Pancreas (tissue), 10 donors: Measurements from ENCODE around the gene PARD3B. TPM values are rescaled to one million over a fixed set of nuclear protein-coding genes. Genes with fewer than 3 reads are reported as not detected.

ENCODE experiments used
- ATAC-seq, 4 donors: fragments of 200-7000 bp; cut with Tn5 transposase; one replicate each; pipeline versions ENCODE4 v1.8.0 to v1.9.1; 2020; ENCODE audit warnings: mild to moderate bottlenecking in 4 of 4, moderate library complexity in 4 of 4
- DNase-seq, 6 donors: peaks; one replicate each; pipeline ENCODE4 v3.0.0-alpha.2; 2020
- FAIRE-seq: peaks from 2 replicates; lab custom pipeline; 2012; peaks lifted over from hg19 to GRCh38; lab: Jason Lieb, UNC
- H3K27ac ChIP-seq, 4 donors: fragments of 200-600 bp; sonication (generic); 1 replicate in 3 of 4; 2 replicates in 1 of 4; pipeline versions ENCODE4 v1.5.0 to v1.8.0; 2020
- H3K27me3 ChIP-seq, 4 donors: fragments of 200-600 bp; one replicate each; pipeline ENCODE4 v1.8.0; 2021
- H3K36me3 ChIP-seq, 3 donors: fragments of 200-600 bp; sonication (generic) in 1 of 3; one replicate each; pipeline versions ENCODE4 v1.5.0 to v1.8.0; 2020 to 2021
- H3K4me1 ChIP-seq, 3 donors: fragments of 200-600 bp; one replicate each; pipeline ENCODE4 v1.8.0; 2021
- H3K4me3 ChIP-seq, 4 donors: fragments of 200-600 bp; sonication (generic) in 2 of 4; one replicate each; pipeline versions ENCODE4 v1.5.0 to v1.8.0; 2020 to 2021
- H3K9me3 ChIP-seq, 4 donors: fragments of 200-600 bp; one replicate each; pipeline ENCODE4 v1.8.0; 2021
- CTCF ChIP-seq, 4 donors: fragments of 200-600 bp; sonication (generic) in 3 of 4; IDR thresholded peaks; one replicate each; pipeline versions ENCODE4 v1.5.0 to v1.8.0; 2021; ENCODE audit warnings: antibody characterized with exemption in 4 of 4
- WGBS, 2 donors: extraction: QIAGEN DNeasy Blood & Tissue Kit; methylation state at CpG; one replicate each; pipeline ENCODE4 v1.1.7; 2013; 5-methylcytosine and 5-hydroxymethylcytosine counted together
- intact Hi-C, 3 donors: fragments of 100-400 bp; cut with DNase I; formaldehyde crosslinking; loops; one replicate each; pipeline versions ENCODE4 v1.11.1 to v1.14.2; 2022
- polyA plus RNA-seq, 2 donors: library from polyadenylated mRNA; stranded (reverse); fragments of 200-250 nt; gene quantifications; one replicate each; pipeline ENCODE4 v1.2.3, GENCODE V29; 2013
- total RNA-seq, 6 donors: library from RNA; stranded (reverse); fragmentation: NEBNext Ultra II Directional in 4 of 6; extraction: Animal tissue kit (Norgen Biotek cat#: 25700) in 4 of 6; gene quantifications; one replicate each; pipeline versions ENCODE4 v1.2.1 to v1.2.4, GENCODE V29; 2021 to 2023
- donor health status: healthy with polysubstance abuse.
- donor health status: DM: no; HTN: no; CAD: no; lungs with moderate emphysema.
- donor health status: DM: no; HTN: no; CAD: no.
- donor health status: control.
- donor health status: control.
- donor health status: Bipolar disorder and iron deficiency.
- donor health status: DM: yes; HTN: yes; CAD: no.
- donor health status: DM: no; HTN: no; CAD: no.
- donor health status: DM: no; HTN: no; CAD: no.
- donor health status: DM: yes; HTN: yes; CAD: no.

PARD3B gene
- total and polyA plus RNA-seq, 8 donors, result 2.8 to 21.5 (median 12.7) TPM

- H3K9me3 ChIP-seq, result no peaks in the 10 kb centered on the region
- DNase-seq, result no peak
Observed at GRCh38 chr2:204853905-204854304, 308.6 kb downstream of the PARD3B start.

GRCh38 chr2:204860274-204860673 lies 315.0 kb downstream of the PARD3B start:
- ATAC-seq (no peak), DNase-seq (no peak), FAIRE-seq (no peak)
- H3K4me1 ChIP-seq, result no peaks in the 10 kb centered on the region
- H3K27ac ChIP-seq, result no peak overlapping the region
- TF ChIP-seq CTCF (IDR thresholded peaks at IDR 0.05), result no peak
- 77 to 81% methylated on average over 6 of the region's 6 CpGs for WGBS, 2 donors
- H3K4me3 ChIP-seq, result no peak overlapping the region
- H3K27me3 ChIP-seq, result no peaks in the 10 kb centered on the region
- intact Hi-C loops, result no loop called here
- no peaks in the 10 kb centered on the region for H3K9me3 ChIP-seq
- H3K36me3 ChIP-seq, result no peaks in the 10 kb centered on the region

More at GRCh38 chr2:204853905-204854304, 308.6 kb downstream of the PARD3B start:
- no peak overlapping the region for H3K4me3 ChIP-seq
- peak; percentile 9 for FAIRE-seq
- no peaks in the 10 kb centered on the region for H3K36me3 ChIP-seq
- no peaks in the 10 kb centered on the region for H3K4me1 ChIP-seq
- WGBS, 2 donors, result 85 to 92% methylated on average over 1 of the region's 1 CpG
- no peak for ATAC-seq
- TF ChIP-seq CTCF (IDR thresholded peaks at IDR 0.05), result no peak
- no peak overlapping the region for H3K27ac ChIP-seq
- H3K27me3 ChIP-seq, result no peaks in the 10 kb centered on the region
- intact Hi-C loops, result no loop called here

- no peak for TF ChIP-seq CTCF (IDR thresholded peaks at IDR 0.05)
- no peak overlapping the region for H3K27ac ChIP-seq
- no peak overlapping the region for H3K4me3 ChIP-seq
- H3K9me3 ChIP-seq, result no peaks in the 10 kb centered on the region
- no peak for ATAC-seq
- no peaks in the 10 kb centered on the region for H3K36me3 ChIP-seq
- WGBS, 2 donors, result 97 to 99% methylated on average over 7 of the region's 7 CpGs
- no peak for DNase-seq
- no peaks in the 10 kb centered on the region for H3K4me1 ChIP-seq
- no peak for FAIRE-seq
- intact Hi-C loops, result no loop called here
- no peaks in the 10 kb centered on the region for H3K27me3 ChIP-seq
Observed at GRCh38 chr2:204862809-204863208, 317.5 kb downstream of the PARD3B start.

GRCh38 chr2:204863336-204863735 lies 318.1 kb downstream of the PARD3B start:
- 96 to 97% methylated on average over 4 of the region's 4 CpGs for WGBS, 2 donors
- no peak for ATAC-seq
- no peak for FAIRE-seq

More at GRCh38 chr2:204863336-204863735, 318.1 kb downstream of the PARD3B start:
- H3K9me3 ChIP-seq, result no peaks in the 10 kb centered on the region
- H3K36me3 ChIP-seq, result no peaks in the 10 kb centered on the region
- no peaks in the 10 kb centered on the region for H3K27me3 ChIP-seq
- intact Hi-C loops, result no loop called here
- no peak for TF ChIP-seq CTCF (IDR thresholded peaks at IDR 0.05)
- no peak overlapping the region for H3K27ac ChIP-seq
- H3K4me1 ChIP-seq, result no peaks in the 10 kb centered on the region
- no peak for DNase-seq
- H3K4me3 ChIP-seq, result no peak overlapping the region
